Nephron progenitor cell (in vitro differentiated cells): ENCODE results near the gene CALD1.

ENCODE experiments used
- DNase-seq: peaks from one replicate; pipeline ENCODE4 v3.0.0; 2021
- H3K27ac Mint-ChIP-seq: 2 replicates; pipeline ENCODE4 v1.8.0; 2021; ENCODE audit warnings: mild to moderate bottlenecking, moderate library complexity, mixed read lengths
- H3K27me3 Mint-ChIP-seq: 2 replicates; pipeline ENCODE4 v1.8.0; 2021; ENCODE audit warnings: mild to moderate bottlenecking, low read depth, mixed read lengths; ENCODE audit not compliant: poor library complexity
- H3K36me3 Mint-ChIP-seq: 2 replicates; pipeline ENCODE4 v1.8.0; 2021; ENCODE audit warnings: low read depth, mixed read lengths
- H3K4me1 Mint-ChIP-seq: 2 replicates; pipeline ENCODE4 v1.8.0; 2021; ENCODE audit warnings: mixed read lengths
- H3K4me3 Mint-ChIP-seq: 2 replicates; pipeline ENCODE4 v1.8.0; 2021; ENCODE audit warnings: mild to moderate bottlenecking, moderate library complexity, mixed read lengths
- H3K9me3 Mint-ChIP-seq: 2 replicates; pipeline ENCODE4 v1.8.0; 2021; ENCODE audit warnings: mild to moderate bottlenecking, moderate library complexity, mixed read lengths
- CTCF ChIP-seq: fragments of 200-600 bp; sonication (generic); IDR thresholded peaks from 2 replicates; pipeline ENCODE4 v1.5.0; 2021; ENCODE audit warnings: antibody characterized with exemption

CALD1 gene

GRCh38 chr7:134931487-134931886, 152.1 kb downstream of the CALD1 start:
- no peak for TF ChIP-seq CTCF
- no peak for DNase-seq
- Mint-ChIP-seq H3K9me3 (no peaks in the 10 kb centered on the region), H3K4me3 (no peak overlapping the region), H3K27ac (no peak overlapping the region), H3K36me3 (peaks cover 73% of the 10 kb centered on the region), H3K27me3 (no peaks in the 10 kb centered on the region), H3K4me1 (peaks cover 9% of the 10 kb centered on the region)

- Mint-ChIP-seq H3K36me3 (peaks cover 73% of the 10 kb centered on the region), H3K27me3 (no peaks in the 10 kb centered on the region), H3K9me3 (no peaks in the 10 kb centered on the region), H3K27ac (no peak overlapping the region), H3K4me3 (no peak overlapping the region), H3K4me1 (peaks cover 15% of the 10 kb centered on the region)
- no peak for TF ChIP-seq CTCF
- DNase-seq: no peak
Measured at GRCh38 chr7:134932707-134933370, 153.4 kb downstream of the CALD1 start.

- H3K36me3 Mint-ChIP-seq: peaks cover 73% of the 10 kb centered on the region
- no peak for TF ChIP-seq CTCF
- H3K27ac Mint-ChIP-seq: peak overlapping the region; percentile 62
- H3K4me3 Mint-ChIP-seq: no peak overlapping the region
- peaks cover 17% of the 10 kb centered on the region for H3K4me1 Mint-ChIP-seq
- H3K27me3 Mint-ChIP-seq: no peaks in the 10 kb centered on the region
- H3K9me3 Mint-ChIP-seq: no peaks in the 10 kb centered on the region
- DNase-seq: no peak
Measured at GRCh38 chr7:134933460-134934068, 154.1 kb downstream of the CALD1 start.

DNA sequence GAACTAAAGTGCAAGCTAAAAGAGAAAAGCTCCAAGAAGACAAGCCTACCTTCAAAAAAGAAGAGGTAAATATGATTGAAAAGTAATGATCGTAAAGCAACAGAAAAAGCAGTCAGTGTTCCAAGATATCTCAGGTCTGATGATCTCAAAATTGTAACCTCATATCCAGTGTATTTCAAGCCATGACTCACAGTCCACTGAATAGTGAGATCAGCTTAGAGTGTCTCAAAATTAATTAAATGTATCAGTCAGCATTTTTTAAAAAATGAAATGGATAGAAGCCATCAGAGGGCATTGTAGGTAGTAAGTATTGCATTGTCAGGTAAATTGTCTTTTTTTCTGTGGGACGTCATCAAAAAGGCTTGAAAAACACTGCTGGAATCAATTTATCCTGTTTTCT, 156.3 kb downstream of the CALD1 start:
- no peak for TF ChIP-seq CTCF
- Mint-ChIP-seq H3K4me1 (peaks cover 17% of the 10 kb centered on the region), H3K36me3 (peaks cover 66% of the 10 kb centered on the region), H3K27ac (peak overlapping the region; percentile 83), H3K9me3 (no peaks in the 10 kb centered on the region), H3K4me3 (no peak overlapping the region), H3K27me3 (no peaks in the 10 kb centered on the region)
- DNase-seq: no peak

- no peaks in the 10 kb centered on the region for H3K27me3 Mint-ChIP-seq
- H3K4me3 Mint-ChIP-seq: no peak overlapping the region
- H3K36me3 Mint-ChIP-seq: peaks cover 65% of the 10 kb centered on the region
- DNase-seq: no peak
- H3K4me1 Mint-ChIP-seq: peaks cover 17% of the 10 kb centered on the region
- H3K27ac Mint-ChIP-seq: peak overlapping the region; percentile 34
- H3K9me3 Mint-ChIP-seq: no peaks in the 10 kb centered on the region
- TF ChIP-seq CTCF: no peak
Measured at GRCh38 chr7:134936893-134937510, 157.6 kb downstream of the CALD1 start.

DNA sequence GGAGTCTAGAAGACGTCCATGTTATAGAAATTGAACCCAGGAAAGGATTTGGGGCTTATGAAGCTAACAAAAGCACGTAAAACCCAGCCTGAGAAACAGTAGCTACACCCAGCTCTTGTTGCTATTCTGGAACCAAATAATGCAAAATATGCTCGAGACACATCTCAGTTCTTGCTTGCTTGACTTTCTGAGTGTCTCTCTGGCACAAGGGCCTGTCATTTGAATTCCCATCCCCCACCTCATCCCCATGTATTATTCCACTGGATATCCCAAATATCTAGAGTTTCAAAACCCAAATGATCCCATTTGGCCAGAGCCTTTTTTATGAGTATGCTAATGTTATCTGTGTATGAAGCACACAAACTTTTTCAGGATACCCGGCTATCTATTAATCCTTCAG, 158.7 kb downstream of the CALD1 start:
- TF ChIP-seq CTCF: no peak
- H3K4me1 Mint-ChIP-seq: peaks cover 17% of the 10 kb centered on the region
- no peak overlapping the region for H3K4me3 Mint-ChIP-seq
- no peak for DNase-seq
- peak overlapping the region; percentile 41 for H3K27ac Mint-ChIP-seq
- H3K36me3 Mint-ChIP-seq: peaks cover 62% of the 10 kb centered on the region
- H3K27me3 Mint-ChIP-seq: no peaks in the 10 kb centered on the region
- H3K9me3 Mint-ChIP-seq: no peaks in the 10 kb centered on the region
